K562 (cell line): ENCODE data around the gene PCBP2. TPM values are rescaled to one million over a fixed set of nuclear protein-coding genes. Genes with fewer than 3 reads are reported as not detected.
A peak's percentile ranks its signal among the peaks of the same experiment; 100 is the strongest.

Source experiments
- BCLAF1 ChIP-seq, 2 experiments: fragments of 450-650 bp in 1 of 2; IDR thresholded peaks; 2 replicates each; pipeline ENCODE4 v1.6.1; 2011 to 2017; ENCODE audit warnings: low read depth in 2 of 2, antibody characterized with exemption in 1 of 2, borderline replicate concordance in 1 of 2, low read length in 1 of 2, mild to moderate bottlenecking in 1 of 2, mixed read lengths in 1 of 2; ENCODE audit not compliant: control insufficient read depth in 1 of 2
- CHAMP1 ChIP-seq: fragments of 450-650 bp; IDR thresholded peaks from 2 replicates; pipeline ENCODE4 v1.6.1; 2016; ENCODE audit warnings: mild to moderate bottlenecking
- FOXJ2 ChIP-seq: fragments of 200-800 bp; sonication (Bioruptor generic); IDR thresholded peaks from 2 replicates; pipeline ENCODE4 v1.6.1; 2016; ENCODE audit warnings: missing genetic modification characterization, missing compliant biosample characterization
- IRF1 ChIP-seq: sonication (generic); formaldehyde crosslinking; IDR thresholded peaks from 2 replicates; pipeline ENCODE4 v1.8.0; 2022; ENCODE audit warnings: missing genetic modification reagents, mild to moderate bottlenecking, borderline replicate concordance
- MECOM ChIP-seq: fragments of 250-450 bp; sonication (Bioruptor Pico); IDR thresholded peaks from 2 replicates; pipeline ENCODE4 v1.8.0; 2022; ENCODE audit warnings: inconsistent platforms
- NR2C2 ChIP-seq, 2 experiments: fragments of 200-800 bp in 1 of 2; sonication (Bioruptor generic) in 1 of 2; sonication (generic) in 1 of 2; formaldehyde crosslinking in 1 of 2; IDR thresholded peaks; 2 replicates each; pipeline versions ENCODE4 v1.6.1 to v1.8.0; 2016 to 2022; ENCODE audit warnings: mild to moderate bottlenecking in 1 of 2, missing compliant biosample characterization in 1 of 2, missing genetic modification characterization in 1 of 2, missing genetic modification reagents in 1 of 2
- SIN3A ChIP-seq, 2 experiments: fragments of 150-350 bp in 1 of 2; IDR thresholded peaks; 2 replicates each; pipeline ENCODE4 v1.6.1; 2011 to 2016; ENCODE audit warnings: borderline replicate concordance in 2 of 2, low read depth in 2 of 2, low read length in 2 of 2, mild to moderate bottlenecking in 2 of 2, moderate library complexity in 2 of 2; ENCODE audit not compliant: control insufficient read depth in 1 of 2
- THRA ChIP-seq: fragments of 450-650 bp; IDR thresholded peaks from 2 replicates; pipeline ENCODE4 v1.6.1; 2017; ENCODE audit warnings: mild to moderate bottlenecking, moderate library complexity
- UBTF ChIP-seq, 2 experiments: IDR thresholded peaks; 2 replicates each; pipeline ENCODE4 v1.6.1; 2012; ENCODE audit warnings: improper control_type of control experiment in 2 of 2, low read depth in 2 of 2, low read length in 2 of 2, borderline replicate concordance in 1 of 2
- ZNF212 ChIP-seq: fragments of 450-650 bp; formaldehyde crosslinking; IDR thresholded peaks from 2 replicates; pipeline ENCODE4 v1.4.0; 2020; ENCODE audit warnings: mild to moderate bottlenecking
- polyA plus RNA-seq, 8 experiments: library from polyadenylated mRNA; depleted of rRNA in 4 of 8; stranded (reverse) in 5 of 8; unstranded in 3 of 8; fragments of >200 nt; fragmentation: Nextera tagmentation in 2 of 8; fragmentation: Illumina TruSeq in 1 of 8; extraction: Ambion mirVana in 2 of 8; extraction: Trizol in 1 of 8; gene quantifications; 2 replicates each; pipeline versions ENCODE4 v1.2.1 to v1.2.3, GENCODE V29; 2011 to 2014; ENCODE audit warnings: inconsistent platforms in 1 of 8, missing spikeins in 1 of 8
- total RNA-seq, 7 experiments: library from RNA; depleted of rRNA in 6 of 7; stranded (reverse); fragments of >200 nt in 6 of 7; fragmentation: Illumina TruSeq in 2 of 7; extraction: Trizol in 2 of 7; gene quantifications; 2 replicates each; pipeline versions ENCODE4 v1.2.1 to v1.2.3, GENCODE V29; 2011 to 2021; ENCODE audit warnings: low replicate concordance in 1 of 7

Gene PCBP2
- total and polyA plus RNA-seq, 9 of the 15 experiments (the other 6 are each of a cell fraction or from before 2014, with no cell fraction given): 137 to 831 (median 328) TPM

GRCh38 chr12:53493610-53494391, 41.9 kb downstream of the PCBP2 start (continued):
- TF ChIP-seq THRA (no peak), FOXJ2 (tag) (no peak), BCLAF1 (IDR thresholded peaks at IDR 0.05; ENCODE audit: borderline replicate concordance in 1 of 2, control insufficient read depth in 1 of 2, low read depth in 2 of 2, low read length in 1 of 2) (no peak), SIN3A (IDR thresholded peaks at IDR 0.05; ENCODE audit: borderline replicate concordance in 2 of 2, control insufficient read depth in 1 of 2, low read depth in 2 of 2, low read length in 2 of 2) (peak; percentile 4 to 14; a peak in 1 of 4 replicates), ZNF212 (CRISPR knock-in tag) (no peak), UBTF (IDR thresholded peaks at IDR 0.05; ENCODE audit: borderline replicate concordance in 1 of 2, low read depth in 2 of 2, low read length in 2 of 2) (no peak), IRF1 (CRISPR knock-in tag) (no peak), NR2C2 (CRISPR knock-in tag; IDR thresholded peaks at IDR 0.05) (no peak), NR2C2 (tag; IDR thresholded peaks at IDR 0.05) (no peak), CHAMP1 (no peak), MECOM (CRISPR knock-in tag) (peak; percentile 51; the same call in 1 of the 2 replicates)
